Esophagus mucosa (tissue), 1 donor: ENCODE measurements around the gene TTLL7. TPM values are rescaled to one million over a fixed set of nuclear protein-coding genes. Genes with fewer than 3 reads are reported as not detected.
"Not testable (repeated sequence)": the region's sequence is repeated elsewhere in the genome, so short reads cannot be mapped to it uniquely, and the experiment has no call there.

Source experiments
- ATAC-seq: fragments of 200-7000 bp; cut with Tn5 transposase; one replicate; pipeline ENCODE4 v1.9.1; 2020
- total RNA-seq: library from RNA; stranded (reverse); gene quantifications from one replicate; pipeline ENCODE4 v1.2.4, GENCODE V29; 2023
- donor health status: DM: yes; HTN: yes; CAD: no.

TTLL7 gene
- total RNA-seq, 1 donor from 2014 or later = 2.2 TPM

GRCh38 chr1:83927701-83928100 is 71.2 kb downstream of the TTLL7 start:
- ATAC-seq = no peak

GRCh38 chr1:83927061-83927460 is 71.9 kb downstream of the TTLL7 start:
- ATAC-seq = no peak

- no peak for ATAC-seq
Observed at GRCh38 chr1:83923553-83923952, 75.4 kb downstream of the TTLL7 start.

GRCh38 chr1:83922431-83922830 is 76.5 kb downstream of the TTLL7 start:
- no peak for ATAC-seq

GRCh38 chr1:83920320-83920719 is 78.6 kb downstream of the TTLL7 start:
- no peak for ATAC-seq

GRCh38 chr1:83919872-83920271 is 79.1 kb downstream of the TTLL7 start:
- ATAC-seq = no peak

GRCh38 chr1:83918688-83919285 is 80.1 kb downstream of the TTLL7 start:
- ATAC-seq = no peak

- no peak for ATAC-seq
Observed at GRCh38 chr1:83917959-83918358, 81.0 kb downstream of the TTLL7 start.

- not testable (repeated sequence) for ATAC-seq
Observed at GRCh38 chr1:83916094-83916493, 82.8 kb downstream of the TTLL7 start.

GRCh38 chr1:83912876-83913275 is 86.1 kb downstream of the TTLL7 start:
- ATAC-seq = no peak

GRCh38 chr1:83910461-83910860 is 88.5 kb downstream of the TTLL7 start:
- ATAC-seq = peak; percentile 49

- no peak for ATAC-seq
Observed at GRCh38 chr1:83909687-83910086, 89.2 kb downstream of the TTLL7 start.

- ATAC-seq = no peak
Observed at GRCh38 chr1:83905315-83905907, 93.5 kb downstream of the TTLL7 start.

GRCh38 chr1:83901547-83902155 is 97.3 kb downstream of the TTLL7 start:
- peak; percentile 92 for ATAC-seq

GRCh38 chr1:83900524-83900923 is 98.4 kb downstream of the TTLL7 start:
- ATAC-seq = no peak

GRCh38 chr1:83897516-83897915 is 101.4 kb downstream of the TTLL7 start:
- no peak for ATAC-seq

- ATAC-seq = no peak
Observed at GRCh38 chr1:83896299-83896698, 102.6 kb downstream of the TTLL7 start.

- no peak for ATAC-seq
Observed at GRCh38 chr1:83889707-83890106, 109.2 kb downstream of the TTLL7 start.

GRCh38 chr1:83887483-83887882 is 111.4 kb downstream of the TTLL7 start:
- ATAC-seq = peak; percentile 78

GRCh38 chr1:83883979-83884378 is 115.0 kb downstream of the TTLL7 start:
- ATAC-seq = no peak

GRCh38 chr1:83882906-83883305 is 116.0 kb downstream of the TTLL7 start:
- ATAC-seq = peak; percentile 80

GRCh38 chr1:83872515-83872914 is 126.4 kb downstream of the TTLL7 start:
- ATAC-seq = no peak

GRCh38 chr1:83864991-83865390 is 133.9 kb downstream of the TTLL7 start:
- no peak for ATAC-seq

- ATAC-seq = peak; percentile 92
Observed at GRCh38 chr1:83860490-83861221, 138.3 kb downstream of the TTLL7 start.
